Keratinocyte (primary cell): ENCODE results near the gene LTB4R2. TPM values are rescaled to one million over a fixed set of nuclear protein-coding genes. Genes with fewer than 3 reads are reported as not detected.

ENCODE experiments used
- DNase-seq: peaks from one replicate; pipeline ENCODE4 v3.0.0-alpha.2; 2011; ENCODE audit warnings: low read depth, missing footprints, low spot score
- FAIRE-seq: peaks from 2 replicates; lab custom pipeline; 2011; peaks lifted over from hg19 to GRCh38; lab: Jason Lieb, UNC
- H2AFZ ChIP-seq: 2 replicates; pipeline ENCODE4 v1.6.0; 2012; ENCODE audit warnings: low read length, control low read depth, inconsistent platforms; ENCODE audit not compliant: control insufficient read depth
- H3K27ac ChIP-seq: 2 replicates; pipeline ENCODE4 v1.5.1; 2011; ENCODE audit warnings: low read length; ENCODE audit not compliant: control insufficient read depth, insufficient read depth
- H3K27me3 ChIP-seq: 3 replicates; pipeline ENCODE4 v1.6.0; 2011; ENCODE audit warnings: low read length; ENCODE audit not compliant: control insufficient read depth, insufficient read depth; ENCODE audit errors: extremely low read depth
- H3K36me3 ChIP-seq, 2 experiments: 2 replicates in 1 of 2; 3 replicates in 1 of 2; pipeline ENCODE4 v1.5.1; 2011; ENCODE audit warnings: low read length in 2 of 2, mild to moderate bottlenecking in 1 of 2; ENCODE audit not compliant: control insufficient read depth in 2 of 2, insufficient read depth in 2 of 2; ENCODE audit errors: extremely low read depth in 1 of 2
- H3K4me1 ChIP-seq: 3 replicates; pipeline ENCODE4 v1.5.1; 2011; ENCODE audit warnings: low read length; ENCODE audit not compliant: control insufficient read depth, insufficient read depth; ENCODE audit errors: extremely low read depth
- H3K4me2 ChIP-seq: 3 replicates; pipeline ENCODE4 v1.6.0; 2011; ENCODE audit warnings: low read depth, low read length; ENCODE audit not compliant: control insufficient read depth, insufficient read depth; ENCODE audit errors: extremely low read depth
- H3K4me3 ChIP-seq, 3 experiments: fragments of 200-600 bp in 1 of 3; sonication (generic) in 1 of 3; 2 replicates in 2 of 3; 3 replicates in 1 of 3; pipeline ENCODE4 v1.5.1; 2011 to 2016; ENCODE audit warnings: low read length in 3 of 3, mild to moderate bottlenecking in 3 of 3, control low read depth in 2 of 3, inconsistent platforms in 1 of 3, low read depth in 1 of 3, mixed read lengths in 1 of 3, mixed run types in 1 of 3, moderate library complexity in 1 of 3; ENCODE audit not compliant: control insufficient read depth in 2 of 3, insufficient read depth in 2 of 3; ENCODE audit errors: extremely low read depth in 1 of 3
- H3K79me2 ChIP-seq: 2 replicates; pipeline ENCODE4 v1.6.0; 2012; ENCODE audit warnings: low read length; ENCODE audit not compliant: control insufficient read depth, insufficient read depth
- H3K9ac ChIP-seq: 3 replicates; pipeline ENCODE4 v1.6.0; 2011; ENCODE audit warnings: low read length; ENCODE audit not compliant: control insufficient read depth, insufficient read depth; ENCODE audit errors: extremely low read depth
- H3K9me1 ChIP-seq: 3 replicates; pipeline ENCODE4 v1.6.0; 2011; ENCODE audit warnings: low read length; ENCODE audit not compliant: control insufficient read depth, insufficient read depth; ENCODE audit errors: extremely low read depth
- H3K9me3 ChIP-seq: 2 replicates; pipeline ENCODE4 v1.5.1; 2012; ENCODE audit warnings: low read depth, low read length; ENCODE audit not compliant: control insufficient read depth
- H4K20me1 ChIP-seq: 3 replicates; pipeline ENCODE4 v1.6.0; 2011; ENCODE audit warnings: low read length; ENCODE audit not compliant: control insufficient read depth, insufficient read depth; ENCODE audit errors: extremely low read depth
- CTCF ChIP-seq, 3 experiments: IDR thresholded peaks in 1 of 3; conservative IDR thresholded peaks in 1 of 3; optimal IDR thresholded peaks in 1 of 3; 2 replicates in 2 of 3; 3 replicates in 1 of 3; pipeline versions ENCODE3 to v1.5.1; 2011; ENCODE audit warnings: low read length in 3 of 3, mild to moderate bottlenecking in 3 of 3, moderate library complexity in 2 of 3, control low read depth in 1 of 3, inconsistent platforms in 1 of 3; ENCODE audit not compliant: insufficient read depth in 2 of 3; ENCODE audit errors: extremely low read depth in 1 of 3
- EZH2 ChIP-seq: IDR thresholded peaks from one replicate; pipeline ENCODE4 v1.6.1; 2012; ENCODE audit warnings: inconsistent platforms, mild to moderate bottlenecking, low read length, moderate library complexity
- dilution Hi-C: fragments of 300-500 bp; cut with MboI; formaldehyde crosslinking; loops from one replicate; pipeline ENCODE4 v1.7.0; 2020; ENCODE audit warnings: low sequenced_read_pairs; ENCODE audit not compliant: extremely low pct_ligation_motif_present
- polyA plus RNA-seq, 5 experiments: library from polyadenylated mRNA; depleted of rRNA in 3 of 5; stranded (reverse) in 3 of 5; stranded (forward) in 1 of 5; unstranded in 1 of 5; fragments of >200 nt; gene quantifications; 1 replicate in 1 of 5; 2 replicates in 3 of 5; 3 replicates in 1 of 5; pipeline versions ENCODE4 v1.2.1 to v1.2.3, GENCODE V29; 2011 to 2012; ENCODE audit warnings: missing spikeins in 2 of 5, low read depth in 1 of 5, low replicate concordance in 1 of 5

Gene LTB4R2
- polyA plus RNA-seq, 1 donor (not counting 4 experiments of a cell fraction or from before 2014, with no cell fraction given), result 7.9 TPM

GRCh38 chr14:24337144-24337823 is 27.3 kb downstream of the LTB4R2 start:
- H3K27ac ChIP-seq, result no peak overlapping the region
- no peaks in the 10 kb centered on the region for H3K9me3 ChIP-seq
- no peak overlapping the region for H3K4me2 ChIP-seq
- peaks cover 24% of the 10 kb centered on the region for H3K4me1 ChIP-seq
- no peaks in the 10 kb centered on the region for H3K79me2 ChIP-seq
- dilution Hi-C loops, result no loop called here
- no peak for FAIRE-seq
- H4K20me1 ChIP-seq, result no peaks in the 10 kb centered on the region
- H3K27me3 ChIP-seq, result peaks cover 16% of the 10 kb centered on the region
- no peak for TF ChIP-seq EZH2
- TF ChIP-seq CTCF (optimal IDR thresholded peaks at IDR 0.05 in 1 of 3, IDR thresholded peaks at IDR 0.05 in 1 of 3, conservative IDR thresholded peaks at IDR 0.05 in 1 of 3; ENCODE audit: extremely low read depth in 1 of 3, insufficient read depth in 2 of 3, low read length in 3 of 3), result no peak
- no peak for DNase-seq
- H3K4me3 ChIP-seq, result no peak overlapping the region
- no peak overlapping the region for H3K9ac ChIP-seq
- H2AFZ ChIP-seq, result no peak overlapping the region
- peaks cover 0 to 2% of the 10 kb centered on the region in 2 experiments for H3K36me3 ChIP-seq
- no peaks in the 10 kb centered on the region for H3K9me1 ChIP-seq

- FAIRE-seq (no peak), DNase-seq (no peak)
- Histone ChIP-seq H3K4me3 (no peak overlapping the region), H3K9ac (no peak overlapping the region), H3K36me3 (peaks cover 0 to 2% of the 10 kb centered on the region in 2 experiments), H3K79me2 (no peaks in the 10 kb centered on the region), H2AFZ (no peak overlapping the region), H3K9me3 (no peaks in the 10 kb centered on the region), H3K9me1 (no peaks in the 10 kb centered on the region), H3K27me3 (peaks cover 16% of the 10 kb centered on the region), H4K20me1 (no peaks in the 10 kb centered on the region), H3K27ac (no peak overlapping the region), H3K4me2 (no peak overlapping the region), H3K4me1 (peaks cover 19% of the 10 kb centered on the region)
- dilution Hi-C loops, result no loop called here
- TF ChIP-seq EZH2 (no peak), CTCF (optimal IDR thresholded peaks at IDR 0.05 in 1 of 3, IDR thresholded peaks at IDR 0.05 in 1 of 3, conservative IDR thresholded peaks at IDR 0.05 in 1 of 3; ENCODE audit: extremely low read depth in 1 of 3, insufficient read depth in 2 of 3, low read length in 3 of 3) (no peak)
Observed at GRCh38 chr14:24337824-24338175, 27.9 kb downstream of the LTB4R2 start.
